H9 (cell line): ENCODE measurements around the gene GPD2. TPM values are rescaled to one million over a fixed set of nuclear protein-coding genes. Genes with fewer than 3 reads are reported as not detected.

Experiments
- DNase-seq: peaks from one replicate; pipeline ENCODE4 v3.0.0-alpha.2; 2017
- H2AFZ ChIP-seq: one replicate; pipeline ENCODE4 v1.6.1; 2013; ENCODE audit warnings: mild to moderate bottlenecking, low read length, control low read depth, moderate library complexity
- H2AK5ac ChIP-seq: 2 replicates; pipeline ENCODE4 v1.6.1; 2013; ENCODE audit warnings: low read length, control low read depth, mixed read lengths; ENCODE audit not compliant: insufficient read length
- H2BK120ac ChIP-seq: one replicate; pipeline ENCODE4 v1.6.1; 2013; ENCODE audit warnings: low read depth, mild to moderate bottlenecking, low read length, control low read depth, inconsistent platforms; ENCODE audit not compliant: poor library complexity, severe bottlenecking
- H2BK12ac ChIP-seq: 2 replicates; pipeline ENCODE4 v1.6.1; 2013; ENCODE audit warnings: low read length, control low read depth, mixed read lengths, low read depth; ENCODE audit not compliant: insufficient read length
- H2BK15ac ChIP-seq: 2 replicates; pipeline ENCODE4 v1.6.1; 2013; ENCODE audit warnings: low read depth, low read length, control low read depth
- H2BK20ac ChIP-seq: one replicate; pipeline ENCODE4 v1.6.1; 2013; ENCODE audit warnings: low read depth, mild to moderate bottlenecking, low read length, control low read depth, inconsistent platforms; ENCODE audit not compliant: poor library complexity, severe bottlenecking
- H2BK5ac ChIP-seq: 2 replicates; pipeline ENCODE4 v1.6.1; 2013; ENCODE audit warnings: low read length, control low read depth, mixed read lengths; ENCODE audit not compliant: insufficient read length
- H3K14ac ChIP-seq: 2 replicates; pipeline ENCODE4 v1.6.1; 2013; ENCODE audit warnings: low read length, control low read depth; ENCODE audit not compliant: insufficient read depth
- H3K18ac ChIP-seq: 2 replicates; pipeline ENCODE4 v1.6.1; 2013; ENCODE audit warnings: low read depth, mild to moderate bottlenecking, mixed read lengths, low read length, control low read depth; ENCODE audit not compliant: insufficient read length
- H3K23ac ChIP-seq: 2 replicates; pipeline ENCODE4 v1.6.1; 2013; ENCODE audit warnings: low read length, control low read depth, mixed read lengths, low read depth; ENCODE audit not compliant: insufficient read length
- H3K23me2 ChIP-seq: 2 replicates; pipeline ENCODE4 v1.6.1; 2013; ENCODE audit warnings: low read depth, mild to moderate bottlenecking, mixed read lengths, low read length, control low read depth; ENCODE audit not compliant: insufficient read length, poor library complexity, severe bottlenecking
- H3K27ac ChIP-seq: 2 replicates; pipeline ENCODE4 v1.5.1; 2013; ENCODE audit warnings: low read length, control low read depth, mixed read lengths, low read depth; ENCODE audit not compliant: insufficient read length
- H3K27me3 ChIP-seq: 2 replicates; pipeline ENCODE4 v1.6.1; 2013; ENCODE audit warnings: low read length, control low read depth, inconsistent platforms; ENCODE audit not compliant: insufficient read depth
- H3K4ac ChIP-seq: 2 replicates; pipeline ENCODE4 v1.6.1; 2013; ENCODE audit warnings: low read depth, mild to moderate bottlenecking, control low read depth, inconsistent platforms, low read length, moderate library complexity
- H3K4me1 ChIP-seq: 2 replicates; pipeline ENCODE4 v1.6.1; 2013; ENCODE audit warnings: low read length, control low read depth, inconsistent platforms; ENCODE audit not compliant: insufficient read depth
- H3K4me2 ChIP-seq: 2 replicates; pipeline ENCODE4 v1.6.1; 2013; ENCODE audit warnings: low read length, control low read depth, mixed read lengths; ENCODE audit not compliant: insufficient read length, insufficient read depth
- H3K56ac ChIP-seq: 2 replicates; pipeline ENCODE4 v1.6.1; 2013; ENCODE audit warnings: low read depth, mild to moderate bottlenecking, mixed read lengths, low read length, control low read depth; ENCODE audit not compliant: insufficient read length
- H3K79me1 ChIP-seq: 2 replicates; pipeline ENCODE4 v1.6.1; 2013; ENCODE audit warnings: low read depth, mild to moderate bottlenecking, moderate library complexity, low read length, control low read depth, inconsistent platforms; ENCODE audit not compliant: insufficient read depth, poor library complexity, severe bottlenecking
- H3K79me2 ChIP-seq: 2 replicates; pipeline ENCODE4 v1.6.1; 2013; ENCODE audit warnings: low read length, control low read depth, inconsistent platforms; ENCODE audit not compliant: insufficient read depth
- H3K9ac ChIP-seq: 2 replicates; pipeline ENCODE4 v1.6.1; 2013; ENCODE audit warnings: low read length, control low read depth, mixed read lengths; ENCODE audit not compliant: insufficient read length; ENCODE audit errors: extremely low read depth
- H3K9me3 ChIP-seq: one replicate; pipeline ENCODE4 v1.6.1; 2013; ENCODE audit warnings: low read depth, low read length, inconsistent platforms; ENCODE audit not compliant: control insufficient read depth
- H3T11ph ChIP-seq: one replicate; pipeline ENCODE4 v1.6.1; 2013; ENCODE audit warnings: mild to moderate bottlenecking, low read length, control low read depth, inconsistent platforms
- H4K20me1 ChIP-seq: one replicate; pipeline ENCODE4 v1.6.1; 2013; ENCODE audit not compliant: control insufficient read depth, insufficient read length, insufficient read depth
- H4K5ac ChIP-seq: 2 replicates; pipeline ENCODE4 v1.6.1; 2013; ENCODE audit warnings: low read depth, mild to moderate bottlenecking, mixed read lengths, low read length, control low read depth; ENCODE audit not compliant: insufficient read length
- H4K8ac ChIP-seq: replicated peaks from 2 replicates; pipeline ENCODE4 v1.6.1; 2013; ENCODE audit warnings: low read length, control low read depth, mixed read lengths, low read depth; ENCODE audit not compliant: insufficient read length
- H4K91ac ChIP-seq: 2 replicates; pipeline ENCODE4 v1.6.1; 2013; ENCODE audit warnings: low read depth, mild to moderate bottlenecking, moderate library complexity, mixed read lengths, low read length, control low read depth; ENCODE audit not compliant: insufficient read length
- H3K27ac Mint-ChIP-seq, 3 experiments: 2 replicates in 2 of 3; 3 replicates in 1 of 3; pipeline ENCODE4 v1.8.0; 2020 to 2021; ENCODE audit warnings: mixed read lengths in 3 of 3, mild to moderate bottlenecking in 1 of 3, moderate library complexity in 1 of 3
- H3K27me3 Mint-ChIP-seq: 2 replicates; pipeline ENCODE4 v1.8.0; 2021; ENCODE audit warnings: low read depth, mild to moderate bottlenecking, moderate library complexity, mixed read lengths
- H3K36me3 Mint-ChIP-seq, 3 experiments: 2 replicates in 2 of 3; 3 replicates in 1 of 3; pipeline ENCODE4 v1.8.0; 2020 to 2021; ENCODE audit warnings: low read depth in 3 of 3, mixed read lengths in 3 of 3; ENCODE audit not compliant: insufficient read depth in 1 of 3
- H3K4me1 Mint-ChIP-seq, 2 experiments: 2 replicates each; pipeline ENCODE4 v1.8.0; 2020; ENCODE audit warnings: mixed read lengths in 2 of 2
- H3K4me3 Mint-ChIP-seq, 2 experiments: 2 replicates in 1 of 2; 3 replicates in 1 of 2; pipeline ENCODE4 v1.8.0; 2020 to 2021; ENCODE audit warnings: mild to moderate bottlenecking in 2 of 2, mixed read lengths in 2 of 2, moderate library complexity in 1 of 2
- H3K9me3 Mint-ChIP-seq, 2 experiments: 2 replicates in 1 of 2; 3 replicates in 1 of 2; pipeline ENCODE4 v1.8.0; 2020; ENCODE audit warnings: mild to moderate bottlenecking in 2 of 2, mixed read lengths in 2 of 2, moderate library complexity in 1 of 2
- WGBS: extraction: QIAGEN DNeasy Blood & Tissue Kit; methylation state at CpG from one replicate; pipeline ENCODE4 v1.1.7; 2013; ENCODE audit warnings: missing lambda C conversion rate, low lambda C conversion rate, mixed read lengths; ENCODE audit not compliant: insufficient read length; ENCODE audit errors: extremely low coverage; 5-methylcytosine and 5-hydroxymethylcytosine counted together
- long read RNA-seq: library from polyadenylated mRNA; unstranded; transcript quantifications from one replicate; pipeline ENCODE4 v2.0.0, GENCODE V29; 2020
- total RNA-seq: library from RNA; stranded (reverse); gene quantifications from 2 replicates; pipeline ENCODE4 v1.2.1, GENCODE V29; 2021
- TF ChIP-seq, protein P1 (sequence below): fragments of 200-600 bp; sonication (generic); conservative IDR thresholded peaks from 3 replicates; pipeline ENCODE4 v1.8.0; 2021; ENCODE audit warnings: antibody characterized with exemption, mild to moderate bottlenecking

GPD2 gene
- 46.0 and 46.3 TPM in 2 replicates for total RNA-seq
- long read RNA-seq, full-length matches to known transcripts = 39 of 71 reads
- long read RNA-seq, partial matches to known transcripts = 7 of 71 reads
- long read RNA-seq, other reads (novel, unspliced or antisense) = 25 of 71 reads

- Histone ChIP-seq H3T11ph (no peak within 1 kb of the TSS), H3K9ac (peak within 1 kb of the TSS; percentile 53), H3K79me2 (peaks cover 7% of the 10 kb centered on the region; the same call in 1 of the 2 replicates), H2BK5ac (no peak within 1 kb of the TSS), H4K8ac (no peak within 1 kb of the TSS), H3K4me2 (peak within 1 kb of the TSS; percentile 71), H2AFZ (no peak within 1 kb of the TSS), H3K23me2 (peaks cover 7% of the 10 kb centered on the region), H3K27ac (peak within 1 kb of the TSS; percentile 44), H3K9me3 (no peaks in the 10 kb centered on the region), H3K4me1 (0 out of 2 replicates have a peak, but pooled peaks cover 5% of the 10 kb centered on the region), H2AK5ac (no peak within 1 kb of the TSS), H3K56ac (no peak within 1 kb of the TSS), H4K91ac (no peak within 1 kb of the TSS), H2BK12ac (no peak within 1 kb of the TSS), H3K14ac (peak within 1 kb of the TSS; percentile 88), H3K27me3 (no peaks in the 10 kb centered on the region), H3K4ac (no peak within 1 kb of the TSS), H3K79me1 (no peaks in the 10 kb centered on the region), H4K5ac (no peak within 1 kb of the TSS), H3K23ac (no peak within 1 kb of the TSS), H4K20me1 (no peaks in the 10 kb centered on the region), H3K18ac (peak within 1 kb of the TSS; percentile 47), H2BK15ac (no peak within 1 kb of the TSS; the same call in 1 of the 2 replicates), H2BK120ac (no peak within 1 kb of the TSS), H2BK20ac (no peak within 1 kb of the TSS)
- DNase-seq = peak; percentile 90
- peaks cover 4 to 5% (median 5%) of the 10 kb centered on the region in 3 experiments; a peak in 4 of 7 replicates for H3K36me3 Mint-ChIP-seq
- no CpG with 5 or more reads among the region's 79 CpGs for WGBS
- no peaks in the 10 kb centered on the region for H3K27me3 Mint-ChIP-seq
- TF ChIP-seq, protein P1, sequence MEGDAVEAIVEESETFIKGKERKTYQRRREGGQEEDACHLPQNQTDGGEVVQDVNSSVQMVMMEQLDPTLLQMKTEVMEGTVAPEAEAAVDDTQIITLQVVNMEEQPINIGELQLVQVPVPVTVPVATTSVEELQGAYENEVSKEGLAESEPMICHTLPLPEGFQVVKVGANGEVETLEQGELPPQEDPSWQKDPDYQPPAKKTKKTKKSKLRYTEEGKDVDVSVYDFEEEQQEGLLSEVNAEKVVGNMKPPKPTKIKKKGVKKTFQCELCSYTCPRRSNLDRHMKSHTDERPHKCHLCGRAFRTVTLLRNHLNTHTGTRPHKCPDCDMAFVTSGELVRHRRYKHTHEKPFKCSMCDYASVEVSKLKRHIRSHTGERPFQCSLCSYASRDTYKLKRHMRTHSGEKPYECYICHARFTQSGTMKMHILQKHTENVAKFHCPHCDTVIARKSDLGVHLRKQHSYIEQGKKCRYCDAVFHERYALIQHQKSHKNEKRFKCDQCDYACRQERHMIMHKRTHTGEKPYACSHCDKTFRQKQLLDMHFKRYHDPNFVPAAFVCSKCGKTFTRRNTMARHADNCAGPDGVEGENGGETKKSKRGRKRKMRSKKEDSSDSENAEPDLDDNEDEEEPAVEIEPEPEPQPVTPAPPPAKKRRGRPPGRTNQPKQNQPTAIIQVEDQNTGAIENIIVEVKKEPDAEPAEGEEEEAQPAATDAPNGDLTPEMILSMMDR = 0 out of 3 replicates have a peak, but pooled peaks have one; percentile 10
- H3K4me1 Mint-ChIP-seq = peaks cover 41 to 45% of the 10 kb centered on the region in 2 experiments
- H3K27ac Mint-ChIP-seq = peak within 1 kb of the TSS; percentile 73 to 96 (median 74)
- H3K4me3 Mint-ChIP-seq = peak within 1 kb of the TSS; percentile 77 to 93
- no peaks in the 10 kb centered on the region; a peak in 1 of 5 replicates for H3K9me3 Mint-ChIP-seq
These were observed at the start of gene GPD2 for GRCh38 chr2:156435718-156436496. TSS of gene GPD2 (plus strand) at chr2:156436379. CDS start at chr2:156476106, 39,727 bp downstream.
